Measurements from ENCODE around the gene ARL11.
"Not testable (repeated sequence)": the region's sequence is repeated elsewhere in the genome, so short reads cannot be mapped to it uniquely, and the experiment has no call there.

Gene ARL11

GRCh38 chr13:49604570-49604969 lies 23.7 kb upstream of the ARL11 start:
- H3K4me3 Mint-ChIP-seq = no peak overlapping the region
- no peak overlapping the region for H3K27ac Mint-ChIP-seq
- H3K4me1 Mint-ChIP-seq = peaks cover 9% of the 10 kb centered on the region
- ATAC-seq (no peak), DNase-seq (no peak)
- H3K36me3 Mint-ChIP-seq (ENCODE audit: low read depth) = no peaks in the 10 kb centered on the region
- H3K9me3 Mint-ChIP-seq = no peaks in the 10 kb centered on the region
- no peaks in the 10 kb centered on the region for H3K27me3 Mint-ChIP-seq

- peaks cover 9% of the 10 kb centered on the region for H3K4me1 Mint-ChIP-seq
- H3K4me3 Mint-ChIP-seq = peak overlapping the region; percentile 72
- DNase-seq (peak; percentile 80), ATAC-seq (peak; percentile 99)
- no peaks in the 10 kb centered on the region for H3K27me3 Mint-ChIP-seq
- H3K27ac Mint-ChIP-seq = peak overlapping the region; percentile 77
- H3K9me3 Mint-ChIP-seq = no peaks in the 10 kb centered on the region
- H3K36me3 Mint-ChIP-seq (ENCODE audit: low read depth) = no peaks in the 10 kb centered on the region
These were observed 21.3 kb upstream of the ARL11 start for GRCh38 chr13:49606747-49607648.

- ATAC-seq (no peak), DNase-seq (no peak)
- Mint-ChIP-seq H3K9me3 (no peaks in the 10 kb centered on the region), H3K27ac (no peak overlapping the region), H3K4me3 (no peak overlapping the region), H3K4me1 (peaks cover 9% of the 10 kb centered on the region), H3K36me3 (ENCODE audit: low read depth) (no peaks in the 10 kb centered on the region), H3K27me3 (no peaks in the 10 kb centered on the region)
These were observed 20.5 kb upstream of the ARL11 start for GRCh38 chr13:49607761-49608160.

- Mint-ChIP-seq H3K9me3 (no peaks in the 10 kb centered on the region), H3K27me3 (no peaks in the 10 kb centered on the region), H3K27ac (no peak overlapping the region), H3K4me1 (peaks cover 9% of the 10 kb centered on the region), H3K4me3 (no peak overlapping the region), H3K36me3 (ENCODE audit: low read depth) (no peaks in the 10 kb centered on the region)
- DNase-seq = no peak
- peak; percentile 21 for ATAC-seq
These were observed 19.5 kb upstream of the ARL11 start for GRCh38 chr13:49608651-49609331.

GRCh38 chr13:49610176-49610575 lies 18.1 kb upstream of the ARL11 start:
- peaks cover 7% of the 10 kb centered on the region for H3K4me1 Mint-ChIP-seq
- no peak overlapping the region for H3K4me3 Mint-ChIP-seq
- no peak overlapping the region for H3K27ac Mint-ChIP-seq
- DNase-seq = no peak
- H3K27me3 Mint-ChIP-seq = no peaks in the 10 kb centered on the region
- no peaks in the 10 kb centered on the region for H3K36me3 Mint-ChIP-seq (ENCODE audit: low read depth)
- no peak for ATAC-seq
- H3K9me3 Mint-ChIP-seq = no peaks in the 10 kb centered on the region

GRCh38 chr13:49612042-49612441 lies 16.3 kb upstream of the ARL11 start:
- H3K9me3 Mint-ChIP-seq; H3K36me3 Mint-ChIP-seq (ENCODE audit: low read depth); H3K27me3 Mint-ChIP-seq; H3K4me1 Mint-ChIP-seq; H3K4me3 Mint-ChIP-seq; H3K27ac Mint-ChIP-seq; DNase-seq; ATAC-seq: not testable (repeated sequence)

- H3K4me3 Mint-ChIP-seq = no peak overlapping the region
- peaks cover 4% of the 10 kb centered on the region for H3K4me1 Mint-ChIP-seq
- DNase-seq (no peak), ATAC-seq (no peak)
- H3K36me3 Mint-ChIP-seq (ENCODE audit: low read depth) = no peaks in the 10 kb centered on the region
- no peaks in the 10 kb centered on the region for H3K27me3 Mint-ChIP-seq
- no peaks in the 10 kb centered on the region for H3K9me3 Mint-ChIP-seq
- H3K27ac Mint-ChIP-seq = no peak overlapping the region
These were observed 12.3 kb upstream of the ARL11 start for GRCh38 chr13:49615836-49616675.

- Mint-ChIP-seq H3K4me1 (peaks cover 4% of the 10 kb centered on the region), H3K4me3 (no peak overlapping the region), H3K27me3 (no peaks in the 10 kb centered on the region), H3K36me3 (ENCODE audit: low read depth) (no peaks in the 10 kb centered on the region), H3K9me3 (no peaks in the 10 kb centered on the region), H3K27ac (no peak overlapping the region)
- no peak for DNase-seq
- no peak for ATAC-seq
These were observed 11.6 kb upstream of the ARL11 start for GRCh38 chr13:49616676-49617065.

GRCh38 chr13:49620170-49620621 lies 8.1 kb upstream of the ARL11 start:
- no peak for DNase-seq
- peaks cover 5% of the 10 kb centered on the region for H3K4me1 Mint-ChIP-seq
- H3K27me3 Mint-ChIP-seq = no peaks in the 10 kb centered on the region
- ATAC-seq = no peak
- no peak overlapping the region for H3K27ac Mint-ChIP-seq
- H3K4me3 Mint-ChIP-seq = peak overlapping the region; percentile 67
- no peaks in the 10 kb centered on the region for H3K9me3 Mint-ChIP-seq
- H3K36me3 Mint-ChIP-seq (ENCODE audit: low read depth) = no peaks in the 10 kb centered on the region

GRCh38 chr13:49622174-49622946 lies 5.9 kb upstream of the ARL11 start:
- ATAC-seq = no peak
- Mint-ChIP-seq H3K36me3 (ENCODE audit: low read depth) (no peaks in the 10 kb centered on the region), H3K4me3 (no peak overlapping the region), H3K27ac (no peak overlapping the region), H3K4me1 (peaks cover 5% of the 10 kb centered on the region), H3K27me3 (no peaks in the 10 kb centered on the region), H3K9me3 (no peaks in the 10 kb centered on the region)
- DNase-seq = no peak

- no peaks in the 10 kb centered on the region for H3K9me3 Mint-ChIP-seq
- H3K4me3 Mint-ChIP-seq = no peak overlapping the region
- H3K27me3 Mint-ChIP-seq = no peaks in the 10 kb centered on the region
- DNase-seq (no peak), ATAC-seq (no peak)
- H3K4me1 Mint-ChIP-seq = peaks cover 15% of the 10 kb centered on the region
- H3K27ac Mint-ChIP-seq = no peak overlapping the region
- no peaks in the 10 kb centered on the region for H3K36me3 Mint-ChIP-seq (ENCODE audit: low read depth)
These were observed 4.1 kb upstream of the ARL11 start for GRCh38 chr13:49624229-49624628.

GRCh38 chr13:49625392-49626079 lies 2.8 kb upstream of the ARL11 start:
- DNase-seq = no peak
- Mint-ChIP-seq H3K4me1 (peaks cover 16% of the 10 kb centered on the region), H3K27me3 (no peaks in the 10 kb centered on the region), H3K27ac (no peak overlapping the region), H3K4me3 (no peak overlapping the region), H3K36me3 (ENCODE audit: low read depth) (no peaks in the 10 kb centered on the region), H3K9me3 (no peaks in the 10 kb centered on the region)
- ATAC-seq = no peak

GRCh38 chr13:49629196-49629938 lies 1.1 kb downstream of the ARL11 start:
- H3K4me1 Mint-ChIP-seq = peaks cover 15% of the 10 kb centered on the region
- peak overlapping the region; percentile 89 for H3K4me3 Mint-ChIP-seq
- H3K27ac Mint-ChIP-seq = no peak overlapping the region

More at GRCh38 chr13:49629196-49629938, 1.1 kb downstream of the ARL11 start:
- DNase-seq = no peak
- ATAC-seq = no peak
- Mint-ChIP-seq H3K27me3 (no peaks in the 10 kb centered on the region), H3K36me3 (ENCODE audit: low read depth) (no peaks in the 10 kb centered on the region), H3K9me3 (no peaks in the 10 kb centered on the region)

Measured in activated naive CD8-positive, alpha-beta T cell treated with anti-CD3 and anti-CD28 coated beads, Interleukin-2, amount 50 U/mL, for 24 hours (primary cell).